HTR-8/SVneo (cell line): ENCODE results near the gene CCDC92.

ENCODE experiments used
- DNase-seq: peaks from one replicate; pipeline ENCODE4 v3.0.0; 2011; ENCODE audit warnings: low spot score, mixed read lengths; ENCODE audit not compliant: insufficient read length
- FAIRE-seq: peaks from 2 replicates; lab custom pipeline; 2011; peaks lifted over from hg19 to GRCh38; lab: Jason Lieb, UNC

CCDC92 gene

DNA sequence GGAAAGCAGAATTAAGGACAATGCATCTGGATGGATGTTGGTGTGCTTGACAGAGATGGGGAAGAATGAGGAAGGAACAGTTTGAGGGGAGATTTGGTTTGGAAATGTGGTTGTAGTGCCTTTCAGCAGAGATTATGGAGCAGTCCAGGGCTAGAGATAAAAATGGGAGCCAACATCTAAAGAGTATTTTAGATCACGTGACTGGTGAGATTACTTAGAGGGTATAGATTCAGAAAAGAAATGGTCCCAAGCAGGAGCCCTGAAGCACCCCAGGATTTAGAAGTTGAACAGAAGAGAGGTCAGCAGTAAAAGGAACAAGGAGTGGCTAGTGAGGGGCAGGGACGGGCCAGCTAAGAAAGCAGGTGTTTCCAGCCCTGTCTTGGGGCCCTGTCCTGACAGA is 30.0 kb upstream of the CCDC92 start:
- DNase-seq (no peak), FAIRE-seq (no peak)

DNA sequence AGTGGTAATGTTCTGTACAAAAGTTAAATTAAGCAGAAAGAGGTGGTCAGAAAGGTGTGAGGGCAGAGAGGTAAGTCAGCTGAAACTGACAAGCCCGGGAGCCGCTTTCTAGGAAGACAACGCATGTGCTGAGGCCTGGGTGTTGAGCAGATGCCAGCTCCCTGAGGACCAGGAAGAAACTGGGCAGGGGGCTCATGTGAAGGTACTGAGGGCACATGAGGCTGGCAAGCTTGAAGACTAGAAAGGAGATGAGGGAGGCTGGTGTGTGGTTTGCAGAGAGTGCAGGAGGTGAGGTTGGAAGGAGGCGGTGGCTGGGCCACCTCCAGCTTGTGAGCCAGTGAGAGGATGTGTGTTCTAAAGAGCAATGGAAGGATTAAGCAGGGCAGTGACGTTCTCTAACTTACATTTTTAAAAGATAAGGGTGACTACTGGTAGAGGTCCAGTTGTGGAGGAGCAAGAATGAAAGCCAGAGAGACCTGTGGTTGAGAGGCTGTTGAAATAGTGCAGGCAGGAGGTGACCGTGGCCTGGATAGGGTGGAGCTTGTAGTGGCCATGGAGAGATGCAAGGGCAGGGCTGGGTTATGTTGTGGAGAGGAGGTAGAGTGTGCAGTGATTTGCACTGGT is 29.5 kb upstream of the CCDC92 start:
- FAIRE-seq: no peak
- DNase-seq: no peak

DNA sequence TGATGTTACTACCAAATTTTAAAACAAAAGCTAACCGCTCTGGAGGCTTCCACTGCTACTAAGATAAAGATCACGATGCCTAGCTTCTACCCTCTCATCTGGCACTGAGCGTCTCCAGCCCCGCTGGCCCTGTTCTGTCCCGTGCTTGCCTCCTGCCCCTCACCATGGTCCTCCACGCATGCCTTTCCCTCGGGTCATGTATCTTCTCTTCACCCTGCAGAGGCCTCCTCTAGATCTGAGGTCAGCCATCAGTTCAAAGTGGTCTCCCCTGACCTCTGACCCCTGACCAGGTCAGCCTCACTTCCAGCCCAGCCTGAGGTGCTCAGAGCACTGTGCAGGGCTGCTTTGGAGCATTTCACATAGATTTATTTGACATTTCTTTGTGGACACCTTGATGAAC is 28.7 kb upstream of the CCDC92 start:
- FAIRE-seq: no peak

DNA sequence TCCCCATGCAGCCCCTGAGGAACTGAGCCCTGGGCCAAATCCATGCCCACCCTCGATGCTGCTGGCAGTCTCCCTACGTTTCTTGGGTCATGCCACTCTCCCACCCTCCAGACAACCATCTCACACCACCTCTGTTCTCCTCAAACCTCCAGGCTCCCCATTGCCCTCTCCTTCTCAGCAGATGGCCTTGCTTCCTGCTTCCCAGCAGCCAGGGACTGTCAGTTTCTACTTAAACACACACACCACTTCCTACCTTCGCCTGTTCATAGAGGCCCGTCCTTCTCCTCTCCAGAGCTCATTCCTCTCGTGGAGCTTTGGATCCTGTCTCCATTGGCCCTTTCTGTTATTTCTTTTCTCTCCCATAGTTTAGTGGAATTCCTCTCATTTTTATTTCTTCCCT is 27.5 kb upstream of the CCDC92 start:
- no peak for DNase-seq
- FAIRE-seq: no peak

More for the DNA sequence above, 28.7 kb upstream of the CCDC92 start:
- DNase-seq: no peak

DNA sequence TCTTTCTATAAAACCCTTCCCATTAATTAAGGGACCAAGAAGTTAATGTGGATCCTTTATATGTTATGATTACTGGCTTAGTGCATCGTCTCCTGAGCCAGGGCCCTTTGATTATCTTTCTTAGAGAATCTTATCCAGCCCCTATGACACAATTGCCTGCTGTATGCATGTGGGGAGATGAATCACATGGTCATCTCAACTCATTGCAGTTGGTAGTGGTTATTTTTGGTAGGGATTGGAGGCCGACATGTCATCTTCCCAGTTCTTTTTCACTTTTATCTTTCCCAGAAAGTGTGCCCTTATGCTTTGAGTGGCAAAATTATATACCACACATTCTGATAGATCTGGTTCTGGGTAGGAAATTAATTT is 26.3 kb upstream of the CCDC92 start:
- DNase-seq: no peak
- FAIRE-seq: no peak

DNA sequence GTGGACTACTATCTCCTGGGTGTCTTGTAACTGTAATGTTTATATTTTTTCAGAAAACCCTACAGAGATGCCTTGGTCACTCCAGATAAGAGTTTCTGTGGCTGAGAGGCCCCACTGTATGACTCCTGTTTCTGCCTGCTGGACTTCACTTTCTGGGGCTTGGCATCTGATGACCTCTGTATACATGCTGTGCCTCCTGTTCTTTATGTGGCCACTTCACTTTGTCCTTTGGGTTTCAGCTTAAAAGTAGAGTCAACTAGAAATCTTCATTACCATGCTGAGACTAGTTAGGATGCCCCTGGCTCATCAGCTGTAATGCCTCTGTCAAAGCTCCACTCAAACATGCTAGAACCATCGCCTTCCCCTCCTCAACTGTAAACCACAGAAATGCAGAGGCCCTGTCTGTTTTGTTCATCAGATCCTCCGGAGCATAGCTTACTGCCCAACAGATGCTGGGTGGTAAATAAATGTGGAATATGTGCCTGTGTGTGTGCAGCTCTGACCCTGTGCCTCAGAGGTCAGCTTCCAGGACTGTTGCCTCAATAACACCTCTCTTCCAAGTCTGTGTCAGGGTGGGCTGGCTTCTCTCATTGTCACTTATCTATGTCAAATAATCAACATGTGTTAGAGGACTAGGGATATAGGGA is 25.8 kb upstream of the CCDC92 start:
- DNase-seq (no peak), FAIRE-seq (no peak)

DNA sequence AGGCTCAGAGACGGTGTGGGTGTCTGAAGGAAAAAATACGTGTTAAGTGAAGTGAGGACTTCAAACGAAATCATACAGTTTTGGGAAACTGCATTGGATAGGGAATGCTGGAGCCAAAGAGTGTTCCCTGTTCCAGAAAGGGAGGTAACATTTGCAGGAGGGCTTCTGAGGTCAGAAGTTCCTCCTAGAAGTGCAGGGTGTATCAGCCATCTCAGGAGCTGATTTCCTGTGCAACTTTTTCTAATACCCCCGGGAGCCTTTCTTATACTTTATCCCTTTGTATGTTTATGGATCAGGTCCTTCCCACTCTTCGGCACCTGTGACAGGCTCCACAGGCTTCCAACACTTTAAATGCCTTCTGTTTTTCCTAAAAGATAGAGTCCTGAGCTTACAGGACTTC is 25.3 kb upstream of the CCDC92 start:
- FAIRE-seq (no peak), DNase-seq (no peak)

DNA sequence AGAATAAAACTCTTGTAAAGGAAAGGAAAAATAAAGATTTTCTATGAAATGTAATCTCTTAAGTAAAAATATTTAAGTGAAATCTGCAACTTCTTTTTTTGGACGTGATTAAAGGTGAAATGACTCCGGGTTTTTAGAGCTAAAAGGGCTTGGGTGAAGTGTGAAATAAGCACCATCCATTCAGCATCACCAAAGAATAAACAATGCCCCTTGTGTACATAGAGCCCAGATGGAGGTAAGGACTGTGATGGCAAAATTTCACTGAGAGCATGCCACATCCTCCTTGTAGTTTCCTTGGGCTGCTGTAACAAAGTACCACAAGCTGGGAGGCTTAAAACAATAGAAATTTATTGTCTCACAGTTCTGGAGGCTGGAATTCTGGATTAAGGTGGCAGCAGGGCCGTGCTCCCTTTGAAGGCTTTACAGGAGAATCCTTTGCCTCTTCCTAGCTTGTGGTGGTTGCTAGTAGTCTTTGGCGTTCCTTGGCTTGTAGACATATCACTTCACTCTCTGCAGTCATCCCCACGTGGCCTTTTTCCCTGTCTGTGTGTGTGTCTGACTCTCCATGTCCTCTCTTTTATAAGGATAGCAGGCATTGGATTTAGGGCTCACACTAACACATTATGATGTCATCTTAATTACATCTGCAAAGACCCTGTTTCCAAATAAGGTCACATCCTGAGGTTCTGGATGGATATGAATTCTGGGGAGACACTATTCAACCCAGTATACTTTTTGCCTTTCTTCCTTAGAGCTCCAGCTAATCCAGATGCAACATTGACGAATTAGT is 24.6 kb upstream of the CCDC92 start:
- no peak for FAIRE-seq

DNA sequence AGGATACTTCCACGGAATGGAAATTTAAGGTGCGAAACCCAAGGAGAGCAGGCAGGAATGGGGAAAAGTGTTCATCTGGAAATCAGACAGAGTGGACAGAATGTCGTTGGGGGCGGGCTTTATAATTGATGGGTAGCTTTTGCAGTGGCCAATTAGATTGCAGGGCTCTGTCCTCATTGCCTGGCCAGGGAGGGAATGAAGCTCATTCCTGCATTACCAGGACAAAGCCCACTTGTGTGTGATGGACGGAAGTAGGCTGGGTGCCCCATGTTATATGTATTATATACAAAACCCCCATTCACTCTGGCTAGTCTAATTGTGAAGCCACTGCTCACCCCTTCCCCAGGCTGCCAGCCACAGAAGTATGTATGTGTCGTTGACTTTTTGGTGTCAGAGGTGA is 23.9 kb upstream of the CCDC92 start:
- FAIRE-seq (no peak), DNase-seq (no peak)

More for the DNA sequence above, 24.6 kb upstream of the CCDC92 start:
- no peak for DNase-seq

DNA sequence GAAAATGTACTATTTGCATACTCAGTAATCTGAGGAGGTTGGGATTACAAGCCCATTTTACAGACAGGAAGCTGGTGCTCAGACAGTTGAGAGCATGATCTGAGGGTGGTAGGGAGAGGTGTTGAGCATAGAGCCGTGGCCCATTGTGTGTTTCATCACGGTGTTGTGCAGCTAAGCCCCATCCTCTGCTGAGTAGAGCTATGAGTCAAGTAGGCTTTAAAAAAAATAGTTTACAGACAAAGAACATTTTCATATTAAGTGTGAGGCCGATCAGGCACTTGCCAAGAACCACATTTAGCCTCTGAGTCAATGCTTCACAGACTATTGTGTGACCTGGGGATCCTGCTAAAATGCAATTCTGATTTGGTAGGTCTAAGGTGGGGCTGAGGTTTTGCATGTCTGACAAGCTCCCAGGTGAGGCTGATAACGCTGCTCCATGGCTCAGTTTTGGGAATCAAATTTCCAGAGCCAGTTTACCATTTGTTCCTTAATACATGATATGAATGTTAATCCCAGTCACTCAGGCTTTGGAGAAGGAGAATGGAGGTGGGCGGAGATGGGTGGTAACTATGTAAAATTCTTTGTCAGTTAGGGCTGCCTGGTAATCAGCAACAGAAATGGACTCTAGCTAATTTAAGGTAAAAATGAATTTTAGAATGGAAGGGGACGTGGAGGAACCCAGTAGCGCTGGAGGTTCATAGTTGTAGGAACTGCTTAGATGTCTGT is 22.6 kb upstream of the CCDC92 start:
- no peak for FAIRE-seq
- DNase-seq: no peak

DNA sequence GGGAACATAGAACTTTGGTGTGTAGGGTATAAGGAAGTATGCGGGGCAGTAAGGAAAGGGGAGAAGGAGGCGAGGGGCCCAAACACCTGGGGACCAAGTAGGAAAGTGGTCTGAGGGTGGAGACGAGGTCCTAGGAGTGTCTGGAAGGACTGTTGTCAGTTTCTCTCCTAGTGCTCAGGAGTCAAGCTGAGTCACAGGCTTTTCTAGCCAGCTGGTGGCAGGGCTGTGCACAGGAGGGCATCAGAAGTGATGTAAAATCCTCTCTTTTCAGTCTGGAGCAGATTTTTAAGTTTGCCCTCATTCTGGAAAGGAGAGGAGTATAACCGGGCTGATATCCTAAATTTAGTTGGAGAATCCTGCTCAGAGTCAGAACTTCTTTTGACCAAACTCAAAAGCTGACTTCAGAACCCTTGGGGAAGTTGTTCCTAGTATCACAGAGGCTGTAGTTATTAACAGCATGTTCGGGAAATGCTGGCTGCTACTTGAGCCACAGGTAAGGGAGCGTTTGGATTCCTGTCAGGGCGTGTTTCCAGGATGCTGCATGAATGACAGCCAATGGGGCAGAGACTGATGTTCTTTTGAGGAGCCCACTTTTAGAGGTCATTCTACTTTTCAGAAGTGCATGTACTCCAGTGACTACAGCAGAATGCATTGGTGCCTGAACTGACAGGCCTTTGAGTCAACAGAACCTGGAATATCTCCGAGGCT is 19.6 kb upstream of the CCDC92 start:
- FAIRE-seq: no peak

DNA sequence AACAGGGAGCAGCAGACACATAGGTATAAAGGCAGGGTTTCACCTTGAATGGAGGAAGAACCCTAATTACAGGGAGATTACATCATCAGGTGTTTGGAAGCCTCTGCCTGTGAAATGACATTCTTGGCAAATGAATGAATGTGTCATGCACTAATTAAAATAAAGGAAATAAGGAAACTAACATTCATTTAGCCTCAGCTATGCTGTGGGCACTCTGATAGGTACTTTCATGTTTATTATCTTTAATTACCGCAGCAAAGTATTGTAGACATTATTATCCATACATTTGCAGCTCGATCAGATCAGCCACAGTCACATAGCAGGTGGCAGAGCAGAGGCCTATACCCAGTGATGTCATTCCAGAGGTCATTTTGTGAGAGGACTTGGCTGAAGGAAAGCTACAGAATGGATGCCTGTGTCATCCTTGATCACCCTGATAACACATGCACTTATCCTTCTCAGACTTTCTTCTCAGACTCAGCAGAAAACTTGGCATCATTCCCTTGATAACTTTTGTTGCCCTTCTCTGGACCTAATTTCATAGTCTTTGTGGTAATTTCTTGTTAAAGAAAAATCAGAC is 18.8 kb upstream of the CCDC92 start:
- DNase-seq (no peak), FAIRE-seq (no peak)

More for the DNA sequence above, 19.6 kb upstream of the CCDC92 start:
- DNase-seq: no peak

DNA sequence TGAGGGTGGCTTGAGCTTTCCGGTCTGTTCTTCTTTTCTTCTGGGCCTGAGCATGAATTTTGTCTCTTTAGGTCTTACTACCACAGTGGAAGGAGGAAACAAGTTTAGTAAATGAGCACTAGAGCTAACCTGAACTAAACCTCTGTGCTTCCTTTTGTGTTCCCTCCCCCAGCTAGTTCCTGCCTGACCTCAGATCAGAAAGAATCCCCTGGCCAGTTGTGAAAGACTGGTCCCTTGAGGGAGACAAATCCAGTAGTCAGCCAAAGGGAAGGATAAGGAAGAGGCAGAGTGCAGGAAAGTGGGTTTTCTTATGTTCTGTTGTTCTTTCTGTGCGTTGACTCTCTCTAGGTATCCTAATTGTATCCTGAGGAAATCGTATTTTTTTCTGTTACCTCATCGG is 17.9 kb upstream of the CCDC92 start:
- no peak for FAIRE-seq
- DNase-seq: no peak

DNA sequence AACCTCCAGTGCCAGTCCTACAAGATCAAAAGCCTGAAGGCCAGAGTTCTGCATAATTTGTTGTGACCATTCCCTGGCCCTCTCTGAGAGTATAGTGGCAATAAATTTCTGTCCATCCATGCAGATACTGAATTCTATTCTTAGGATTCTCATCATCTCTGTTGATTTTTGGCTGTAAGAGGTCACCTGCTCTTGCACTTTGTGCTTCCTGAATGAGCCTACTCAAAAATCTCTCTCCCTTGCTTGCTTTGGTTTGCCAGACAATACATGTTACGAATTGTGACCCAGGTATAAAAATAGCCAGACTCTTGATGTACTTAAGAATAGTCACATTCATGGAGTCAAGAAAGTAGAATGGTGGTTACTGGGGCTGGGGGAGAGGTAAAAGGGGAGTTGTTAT is 17.1 kb upstream of the CCDC92 start:
- no peak for DNase-seq
- no peak for FAIRE-seq

DNA sequence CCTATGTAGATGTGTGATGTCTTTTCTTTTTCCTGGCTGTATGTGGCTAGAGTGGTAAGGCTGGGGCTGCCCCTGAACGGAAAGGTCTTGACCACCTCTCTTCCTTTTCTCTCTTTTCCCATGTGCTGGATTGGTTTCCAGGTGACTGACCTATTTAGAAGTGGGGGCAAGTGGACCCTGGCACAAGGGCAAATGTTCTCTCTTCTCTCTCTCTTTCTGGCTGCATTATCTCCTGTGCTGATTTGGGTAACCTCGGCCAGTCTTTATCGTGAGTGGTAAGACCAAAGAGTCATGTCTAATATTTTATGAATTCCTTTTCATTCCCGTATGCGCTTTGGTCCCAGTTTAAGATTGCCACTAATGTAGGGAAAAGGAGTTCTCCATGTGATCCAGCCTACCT is 16.5 kb upstream of the CCDC92 start:
- no peak for FAIRE-seq
- no peak for DNase-seq

DNA sequence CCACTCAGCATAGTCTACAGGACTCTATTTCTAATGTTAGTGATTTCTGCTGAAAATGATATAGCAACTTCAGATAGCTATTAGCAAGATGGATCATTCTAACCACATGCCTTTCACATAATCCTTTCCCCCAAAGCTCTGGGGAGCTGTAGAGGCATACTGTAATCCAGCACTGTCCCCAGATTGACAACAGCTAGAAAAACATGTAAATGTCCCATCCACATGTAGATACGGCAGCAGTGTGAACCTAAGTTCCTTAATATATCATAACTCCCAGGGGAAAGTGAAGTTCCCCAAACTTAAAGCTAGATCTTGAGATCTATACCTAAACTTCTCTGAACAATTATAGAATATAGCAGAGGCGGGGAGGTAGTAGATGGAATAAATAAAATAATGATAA is 14.4 kb upstream of the CCDC92 start:
- DNase-seq (no peak), FAIRE-seq (no peak)

DNA sequence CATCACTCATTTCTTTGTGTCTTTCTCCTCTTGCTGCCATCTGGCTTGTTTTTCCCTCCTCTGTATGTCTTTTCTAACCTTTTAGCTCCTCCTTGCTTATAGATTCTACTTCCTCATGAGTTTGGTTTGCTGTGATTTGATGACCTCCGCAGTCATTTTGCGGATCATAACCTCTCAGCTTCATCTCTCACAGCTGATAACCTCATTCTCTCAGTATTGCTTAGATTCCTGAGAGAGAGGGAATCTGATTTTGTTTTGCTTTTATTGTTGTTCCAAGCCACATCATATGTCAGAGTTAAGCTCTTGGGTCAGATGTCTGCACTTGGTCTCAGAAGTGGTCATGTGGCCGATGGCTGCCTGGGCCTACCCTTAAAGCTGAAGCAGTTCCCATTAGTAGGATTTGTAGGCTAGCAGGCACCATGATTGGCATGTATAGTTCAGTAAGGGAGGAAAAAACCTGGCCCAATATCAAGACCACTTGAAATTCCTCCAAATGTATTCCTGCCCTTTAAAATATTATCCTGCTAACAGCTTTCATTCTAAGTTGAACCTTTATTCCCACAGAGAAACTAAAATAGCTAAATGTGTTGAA is 13.8 kb upstream of the CCDC92 start:
- no peak for FAIRE-seq
- no peak for DNase-seq

DNA sequence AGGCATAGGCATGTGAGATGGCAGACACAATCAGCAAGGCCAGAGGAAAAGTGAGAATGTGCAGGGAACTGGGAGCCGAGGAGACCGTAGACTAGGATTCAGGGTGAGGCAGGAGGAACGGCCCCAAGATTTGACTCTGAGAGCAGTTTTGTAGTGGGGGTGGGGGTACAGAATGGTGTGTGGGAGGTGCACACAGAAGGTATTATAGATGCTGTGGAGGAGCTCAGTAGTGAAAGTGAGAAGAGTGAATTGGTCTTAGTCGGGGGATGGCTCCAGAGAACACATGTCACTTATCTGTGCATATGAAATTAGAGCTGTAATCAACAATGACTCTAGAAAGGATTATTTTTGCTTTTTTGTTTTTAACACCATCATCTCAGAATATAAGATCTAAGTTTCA is 12.3 kb upstream of the CCDC92 start:
- DNase-seq: no peak
- FAIRE-seq: no peak

DNA sequence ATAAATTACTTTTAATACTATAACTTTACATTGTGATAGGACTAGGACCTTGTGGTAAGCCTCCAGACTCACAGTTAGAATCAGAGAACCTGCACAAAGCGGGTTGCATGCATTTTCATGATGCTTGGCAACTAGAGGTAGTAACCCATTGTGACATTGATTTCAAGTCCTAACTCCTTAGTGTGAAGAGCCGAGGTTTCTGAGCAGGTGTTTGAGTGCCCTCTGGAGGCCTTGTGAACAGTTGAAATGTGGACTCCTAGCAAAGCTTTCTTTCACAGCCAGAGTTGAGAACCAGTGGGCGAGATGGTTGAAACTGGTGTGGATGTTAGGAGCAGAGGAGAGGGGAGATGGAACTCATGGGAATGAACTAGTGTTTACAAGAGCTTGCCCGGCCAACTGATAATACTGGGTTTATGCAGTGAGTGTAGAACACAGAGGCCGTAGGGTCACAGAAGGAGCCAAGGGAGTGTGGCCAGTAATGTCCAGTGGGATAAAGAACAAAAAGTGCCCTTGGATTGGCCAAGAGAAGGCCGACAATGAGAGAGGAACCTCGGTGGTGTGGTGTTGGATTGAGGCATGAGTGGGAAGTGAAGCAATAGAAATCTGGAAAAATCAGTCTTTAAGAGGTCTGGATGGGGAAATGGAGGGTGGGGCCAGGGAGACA is 11.3 kb upstream of the CCDC92 start:
- DNase-seq: peak; percentile 32
- FAIRE-seq: no peak
